Activated T-cell treated with anti-CD3 and anti-CD28 coated beads, Interleukin-2, amount 50 U/mL, for 24 hours (primary cell): Measurements from ENCODE around the gene MAX.
"Not testable (repeated sequence)": the region's sequence is repeated elsewhere in the genome, so short reads cannot be mapped to it uniquely, and the experiment has no call there.

Experiments used
- DNase-seq: peaks from one replicate; pipeline ENCODE4 v3.0.0-alpha.2; 2020
- H3K27ac Mint-ChIP-seq: 2 replicates; pipeline ENCODE4 v1.8.0; 2020; ENCODE audit warnings: mild to moderate bottlenecking, mixed read lengths
- H3K27me3 Mint-ChIP-seq: 2 replicates; pipeline ENCODE4 v1.8.0; 2020; ENCODE audit warnings: mixed read lengths
- H3K36me3 Mint-ChIP-seq: 2 replicates; pipeline ENCODE4 v1.8.0; 2020; ENCODE audit warnings: low read depth, mixed read lengths
- H3K4me1 Mint-ChIP-seq: 2 replicates; pipeline ENCODE4 v1.8.0; 2020; ENCODE audit warnings: low read depth, mixed read lengths
- H3K4me3 Mint-ChIP-seq: 2 replicates; pipeline ENCODE4 v1.8.0; 2020; ENCODE audit warnings: mild to moderate bottlenecking, moderate library complexity, mixed read lengths
- H3K9me3 Mint-ChIP-seq: 2 replicates; pipeline ENCODE4 v1.8.0; 2020; ENCODE audit warnings: mixed read lengths

Gene MAX

GRCh38 chr14:65095633-65096205, 6.6 kb downstream of the MAX start:
- no peak overlapping the region for H3K4me3 Mint-ChIP-seq
- no peaks in the 10 kb centered on the region for H3K27me3 Mint-ChIP-seq
- H3K4me1 Mint-ChIP-seq = peaks cover 87% of the 10 kb centered on the region
- no peak for DNase-seq
- H3K9me3 Mint-ChIP-seq = no peaks in the 10 kb centered on the region
- H3K36me3 Mint-ChIP-seq = peaks cover 92% of the 10 kb centered on the region
- H3K27ac Mint-ChIP-seq = peak overlapping the region; percentile 58

DNA sequence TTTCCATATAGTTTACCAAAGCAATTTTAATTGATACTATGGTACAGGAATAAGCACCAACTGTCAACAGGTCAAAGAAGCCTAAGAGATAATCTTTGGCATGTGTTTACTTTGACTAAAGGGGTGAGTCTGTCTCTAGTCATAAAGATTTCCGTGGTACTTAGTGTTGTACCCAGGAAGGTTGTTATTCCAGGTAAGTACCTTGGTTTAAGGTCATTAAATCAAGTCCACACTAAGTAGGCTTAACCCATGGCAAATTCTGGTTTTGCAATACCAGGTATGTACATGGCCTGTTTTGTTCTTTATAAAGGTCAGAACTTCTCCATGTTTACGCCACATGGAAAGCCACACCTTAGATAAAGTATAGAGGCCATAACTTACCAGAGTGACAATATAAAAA, 10.0 kb downstream of the MAX start:
- Mint-ChIP-seq H3K27me3 (no peaks in the 10 kb centered on the region), H3K27ac (no peak overlapping the region), H3K4me1 (peaks cover 68% of the 10 kb centered on the region), H3K9me3 (peaks cover 14% of the 10 kb centered on the region), H3K4me3 (no peak overlapping the region), H3K36me3 (peaks cover 98% of the 10 kb centered on the region)
- DNase-seq = no peak

DNA sequence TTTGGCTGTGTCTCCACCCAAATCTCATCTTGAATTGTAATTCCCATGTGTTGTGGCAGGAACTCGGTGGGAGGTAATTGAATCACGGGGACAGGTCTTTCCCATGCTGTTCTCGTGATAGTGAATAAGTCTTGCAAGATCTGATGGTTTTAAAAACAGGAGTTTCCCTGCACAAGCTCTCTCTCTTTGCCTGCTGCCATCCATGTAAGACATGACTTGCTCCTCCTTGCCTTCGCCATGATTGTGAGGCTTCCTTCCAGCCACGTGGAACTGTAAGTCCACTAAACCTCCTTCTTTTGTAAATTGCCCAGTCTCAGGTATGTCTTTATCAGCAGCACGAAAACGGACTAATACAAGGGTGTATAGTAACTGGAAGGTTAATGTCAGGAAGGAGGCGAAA, 14.5 kb downstream of the MAX start:
- H3K4me3 Mint-ChIP-seq, H3K27ac Mint-ChIP-seq, H3K27me3 Mint-ChIP-seq, DNase-seq: not testable (repeated sequence)
- Mint-ChIP-seq H3K4me1 (peaks cover 62% of the 10 kb centered on the region), H3K9me3 (peaks cover 17% of the 10 kb centered on the region), H3K36me3 (peaks cover 97% of the 10 kb centered on the region)

DNA sequence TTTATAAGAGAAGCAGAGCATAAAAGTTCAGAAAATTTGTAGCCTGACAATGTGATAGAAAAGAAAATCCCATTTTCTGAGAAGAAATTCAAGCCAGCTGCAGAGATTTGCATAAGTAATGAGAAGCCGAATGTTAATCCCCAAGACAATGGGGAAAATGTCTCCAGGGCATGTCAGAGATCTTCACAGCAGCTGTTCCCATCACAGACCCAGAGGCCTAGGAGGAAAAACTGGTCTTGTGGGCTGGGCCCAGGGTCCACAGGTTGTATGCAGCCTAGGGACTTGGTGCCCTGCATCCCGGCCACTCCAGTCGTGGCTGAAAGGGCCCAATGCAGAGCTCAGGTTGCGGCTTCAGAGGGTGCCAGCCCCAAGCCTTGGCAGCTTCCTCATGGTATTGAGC, 15.6 kb downstream of the MAX start:
- peaks cover 66% of the 10 kb centered on the region for H3K4me1 Mint-ChIP-seq
- not testable (repeated sequence) for H3K27ac Mint-ChIP-seq, H3K27me3 Mint-ChIP-seq, H3K4me3 Mint-ChIP-seq, DNase-seq
- peaks cover 97% of the 10 kb centered on the region for H3K36me3 Mint-ChIP-seq
- peaks cover 17% of the 10 kb centered on the region for H3K9me3 Mint-ChIP-seq

- Mint-ChIP-seq H3K27ac (peak overlapping the region; percentile 44), H3K4me1 (peaks cover 74% of the 10 kb centered on the region)
- no peak for DNase-seq
These were observed 17.5 kb downstream of the MAX start for GRCh38 chr14:65084554-65085505.

DNA sequence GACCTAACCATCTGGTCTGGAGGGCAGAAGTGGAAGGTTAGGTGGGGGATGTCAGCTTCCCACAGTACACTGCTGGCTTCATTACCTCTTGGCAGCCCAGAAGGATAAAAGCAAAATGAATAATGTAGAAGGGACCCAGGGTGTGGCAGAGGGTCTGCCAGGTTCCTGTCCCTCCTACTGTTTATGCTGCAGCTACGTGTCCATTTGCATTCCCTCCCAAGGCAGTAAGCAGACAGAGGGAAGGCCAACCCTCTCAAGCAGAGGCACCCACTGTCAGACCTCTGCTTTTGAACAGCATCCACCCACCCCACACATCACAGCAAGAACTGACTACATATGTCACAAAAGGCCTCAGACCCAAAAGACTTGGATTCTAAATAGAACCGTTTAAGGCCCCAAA, 19.4 kb downstream of the MAX start:
- no peak overlapping the region for H3K4me3 Mint-ChIP-seq
- H3K27me3 Mint-ChIP-seq = no peaks in the 10 kb centered on the region
- no peak for DNase-seq
- H3K36me3 Mint-ChIP-seq = peaks cover 95% of the 10 kb centered on the region
- H3K9me3 Mint-ChIP-seq = peaks cover 8% of the 10 kb centered on the region
- H3K4me1 Mint-ChIP-seq = peaks cover 78% of the 10 kb centered on the region
- H3K27ac Mint-ChIP-seq = no peak overlapping the region

More at GRCh38 chr14:65084554-65085505, 17.5 kb downstream of the MAX start:
- Mint-ChIP-seq H3K36me3 (peaks cover 97% of the 10 kb centered on the region), H3K9me3 (peaks cover 17% of the 10 kb centered on the region), H3K27me3 (no peaks in the 10 kb centered on the region), H3K4me3 (no peak overlapping the region)

DNA sequence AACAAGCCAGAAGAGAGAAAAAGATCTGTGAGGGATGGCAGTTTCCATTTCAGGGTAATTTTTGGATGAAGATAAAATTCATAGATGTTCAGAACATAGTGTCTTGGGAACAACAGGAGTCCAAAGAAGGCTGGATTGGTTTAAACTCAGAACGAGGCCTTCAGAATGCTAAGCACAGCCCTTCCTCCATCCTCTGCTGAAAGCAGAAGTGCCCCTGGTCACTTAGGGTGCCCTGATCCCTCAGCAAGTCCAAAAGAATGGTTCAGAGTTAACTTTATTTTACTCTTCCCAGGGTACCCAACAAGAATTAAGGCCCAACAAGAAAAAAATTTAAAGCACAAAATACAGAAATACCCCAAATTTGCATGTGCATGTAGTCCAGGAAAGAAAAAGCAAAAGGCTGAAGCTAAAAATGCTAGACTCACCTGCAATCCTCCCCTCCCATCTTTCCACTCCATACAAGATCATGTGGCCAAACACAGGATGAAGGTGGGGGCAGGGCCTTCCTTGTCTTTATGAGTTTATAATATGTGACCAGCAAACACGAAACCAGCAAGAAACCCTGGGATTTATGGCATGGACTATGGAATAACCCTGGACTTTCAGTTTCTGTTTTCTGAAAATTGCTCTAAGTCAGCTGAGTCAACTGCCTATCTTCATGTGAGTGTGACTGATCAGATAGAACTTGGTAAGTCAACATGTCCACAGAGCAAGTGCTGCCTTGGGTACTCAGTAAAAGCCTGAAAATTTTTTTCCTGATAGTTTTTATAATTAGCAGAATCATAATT, 21.2 kb downstream of the MAX start:
- Mint-ChIP-seq H3K36me3 (peaks cover 94% of the 10 kb centered on the region), H3K27ac (peak overlapping the region; percentile 53), H3K4me1 (peaks cover 70% of the 10 kb centered on the region), H3K9me3 (no peaks in the 10 kb centered on the region), H3K4me3 (no peak overlapping the region), H3K27me3 (no peaks in the 10 kb centered on the region)
- no peak for DNase-seq

- Mint-ChIP-seq H3K36me3 (peaks cover 96% of the 10 kb centered on the region), H3K4me1 (peaks cover 67% of the 10 kb centered on the region), H3K4me3 (no peak overlapping the region), H3K9me3 (no peaks in the 10 kb centered on the region), H3K27me3 (no peaks in the 10 kb centered on the region), H3K27ac (peak overlapping the region; percentile 79)
- DNase-seq = no peak
These were observed 22.5 kb downstream of the MAX start for GRCh38 chr14:65079768-65080167.

GRCh38 chr14:65079201-65079600, 23.1 kb downstream of the MAX start:
- H3K36me3 Mint-ChIP-seq = peaks cover 96% of the 10 kb centered on the region
- DNase-seq = no peak
- peaks cover 66% of the 10 kb centered on the region for H3K4me1 Mint-ChIP-seq
- peak overlapping the region; percentile 79 for H3K27ac Mint-ChIP-seq
- no peaks in the 10 kb centered on the region for H3K27me3 Mint-ChIP-seq
- H3K9me3 Mint-ChIP-seq = no peaks in the 10 kb centered on the region
- no peak overlapping the region for H3K4me3 Mint-ChIP-seq

DNA sequence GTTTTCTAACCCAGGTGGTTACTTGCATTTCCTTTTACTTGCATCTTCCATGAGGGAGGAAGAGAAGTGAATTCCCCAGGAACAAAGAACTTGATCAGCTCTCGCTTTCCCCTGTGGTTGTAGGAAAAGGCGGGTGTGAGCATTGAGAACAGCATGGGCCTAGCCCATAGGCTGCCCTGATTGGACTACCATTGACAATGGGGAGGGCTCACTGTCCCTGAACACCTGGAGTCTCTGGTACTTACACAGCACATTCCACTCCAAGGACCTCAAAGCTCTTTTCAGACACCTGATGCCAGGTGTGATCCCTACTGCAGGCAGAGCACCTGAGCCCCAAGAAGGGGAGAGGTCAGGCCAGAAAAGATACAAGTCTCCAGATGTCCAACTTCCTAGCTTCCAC, 25.0 kb downstream of the MAX start:
- Mint-ChIP-seq H3K4me1 (peaks cover 50% of the 10 kb centered on the region), H3K27ac (peak overlapping the region; percentile 16), H3K4me3 (no peak overlapping the region), H3K36me3 (peaks cover 96% of the 10 kb centered on the region), H3K27me3 (no peaks in the 10 kb centered on the region), H3K9me3 (no peaks in the 10 kb centered on the region)
- no peak for DNase-seq

GRCh38 chr14:65075628-65076325, 26.5 kb downstream of the MAX start:
- H3K27ac Mint-ChIP-seq = peak overlapping the region; percentile 63
- no peak overlapping the region for H3K4me3 Mint-ChIP-seq
- no peaks in the 10 kb centered on the region for H3K9me3 Mint-ChIP-seq
- no peaks in the 10 kb centered on the region for H3K27me3 Mint-ChIP-seq
- H3K4me1 Mint-ChIP-seq = peaks cover 34% of the 10 kb centered on the region
- H3K36me3 Mint-ChIP-seq = peaks cover 92% of the 10 kb centered on the region
- no peak for DNase-seq

DNA sequence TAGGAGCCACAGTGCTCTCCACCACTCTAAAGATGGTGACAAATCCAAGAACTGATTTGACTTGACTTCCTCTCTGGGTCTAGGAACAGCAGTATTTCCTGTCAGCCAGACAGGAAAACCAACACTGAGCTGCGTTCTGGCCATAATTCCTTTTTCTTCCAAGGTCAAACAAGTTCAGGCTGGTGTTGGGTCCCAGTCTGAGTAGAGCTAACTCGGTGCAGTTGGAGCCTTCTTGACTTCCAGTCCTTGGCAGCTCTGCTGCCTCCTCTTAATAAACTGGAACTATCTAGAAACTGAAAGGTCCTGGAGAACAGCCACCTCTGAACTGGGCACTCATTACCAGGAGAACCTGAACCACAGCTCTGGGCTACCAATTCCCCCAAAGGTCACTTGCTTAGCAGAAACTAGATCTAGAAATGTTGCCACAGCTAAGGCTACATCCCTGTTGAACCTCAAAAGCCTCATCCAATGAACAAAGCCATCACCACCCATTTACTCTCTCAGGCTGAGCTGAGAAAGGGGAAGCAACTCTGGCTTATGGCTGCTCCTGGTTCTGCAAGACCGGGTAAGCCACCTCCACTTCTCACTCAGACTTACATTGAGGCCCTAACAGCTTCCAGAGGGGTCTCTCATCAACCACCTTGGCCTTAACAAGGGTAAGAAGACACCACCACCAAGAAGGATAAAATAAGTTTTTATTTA, 27.7 kb downstream of the MAX start:
- no peak for DNase-seq
- no peaks in the 10 kb centered on the region for H3K9me3 Mint-ChIP-seq
- peaks cover 92% of the 10 kb centered on the region for H3K36me3 Mint-ChIP-seq
- peaks cover 23% of the 10 kb centered on the region for H3K4me1 Mint-ChIP-seq
- H3K27ac Mint-ChIP-seq = peak overlapping the region; percentile 63
- no peaks in the 10 kb centered on the region for H3K27me3 Mint-ChIP-seq
- H3K4me3 Mint-ChIP-seq = no peak overlapping the region

DNA sequence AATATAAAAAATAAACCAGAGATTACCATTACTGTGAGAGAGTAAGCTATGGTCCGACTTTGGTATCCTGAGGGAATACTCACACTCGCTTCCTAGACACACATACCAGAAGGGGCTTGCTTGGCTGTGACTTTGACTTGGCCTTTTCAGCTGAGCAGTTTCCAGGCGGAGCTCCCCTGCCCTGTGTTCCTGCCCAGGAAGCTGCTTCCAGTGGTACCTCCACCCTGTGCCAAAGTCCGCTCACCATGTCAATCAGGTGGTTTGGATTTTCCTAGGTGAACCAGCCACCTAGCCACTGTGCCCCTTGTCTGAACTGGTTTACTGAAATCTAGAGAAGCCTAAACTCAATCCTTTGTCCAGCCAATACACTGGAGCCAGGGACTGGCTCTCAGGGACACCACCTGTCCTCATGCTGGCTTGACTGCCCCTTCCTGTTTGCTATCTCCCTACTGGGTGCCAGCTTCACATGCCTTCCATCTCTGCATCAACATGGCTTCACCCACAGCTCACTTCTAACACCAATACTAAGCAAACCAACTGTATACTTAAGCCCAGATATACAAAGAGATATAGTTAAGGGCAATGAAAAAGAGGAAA, 28.6 kb downstream of the MAX start:
- Mint-ChIP-seq H3K27me3 (no peaks in the 10 kb centered on the region), H3K27ac (peak overlapping the region; percentile 76), H3K4me1 (peaks cover 16% of the 10 kb centered on the region), H3K36me3 (peaks cover 90% of the 10 kb centered on the region), H3K9me3 (no peaks in the 10 kb centered on the region), H3K4me3 (no peak overlapping the region)
- DNase-seq = no peak
